HL-60/S4 treated with phorbol 12-myristate 13-acetate at 8.2 ng/mL for 4 days and 3 days (cell line): ENCODE measurements around the gene MTHFD1.

Experiments
- in situ Hi-C: fragments of 300-500 bp; cut with MboI; formaldehyde crosslinking; loops from 2 replicates; pipeline ENCODE4 v1.15.0; 2022; ENCODE audit warnings: low sequenced_read_pairs

Gene MTHFD1

DNA sequence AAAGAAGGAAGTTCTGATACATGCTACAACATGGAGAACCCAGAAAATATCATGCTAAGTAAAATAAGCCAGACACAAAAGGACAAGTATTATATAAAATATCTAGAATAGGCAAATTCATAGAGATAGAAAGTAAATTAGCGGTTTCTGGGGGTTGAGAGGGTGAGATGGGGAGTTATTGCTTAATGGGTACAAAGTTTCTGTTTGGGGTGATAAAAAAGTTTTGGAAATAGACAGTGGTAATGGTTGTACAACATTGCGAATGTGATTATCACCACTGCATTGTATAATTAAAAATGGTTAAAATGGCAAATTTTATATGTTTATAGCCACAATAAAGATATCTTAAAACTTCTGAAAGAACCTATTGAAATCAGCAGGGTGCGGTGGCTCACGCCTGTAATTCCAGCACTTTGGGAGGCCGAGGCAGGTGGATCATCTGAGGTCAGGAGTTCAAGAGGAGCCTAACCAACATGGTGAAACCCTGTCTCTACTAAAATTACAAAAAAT lies 100.5 kb downstream of the MTHFD1 start:
- in situ Hi-C loops = no loop called here

DNA sequence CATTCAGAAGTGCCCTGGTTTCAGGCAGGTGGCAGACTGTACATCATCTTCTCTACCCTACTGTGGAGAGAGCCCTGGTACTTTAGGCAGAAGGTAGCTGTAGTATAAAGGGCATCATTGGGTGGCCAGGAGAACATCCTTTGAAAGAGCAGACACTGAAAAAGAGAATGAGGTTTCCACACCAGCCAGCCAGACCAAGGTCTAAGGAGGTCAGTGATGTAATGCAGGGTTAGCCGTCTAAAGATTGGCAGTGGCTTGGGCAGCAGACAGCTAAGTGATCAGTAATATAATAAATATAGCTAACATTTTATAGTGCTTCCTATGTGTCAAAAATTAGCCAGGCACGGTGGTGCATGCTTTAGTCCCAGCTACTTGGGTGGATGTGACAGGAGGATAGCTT lies 103.5 kb downstream of the MTHFD1 start:
- in situ Hi-C loops = no loop called here

DNA sequence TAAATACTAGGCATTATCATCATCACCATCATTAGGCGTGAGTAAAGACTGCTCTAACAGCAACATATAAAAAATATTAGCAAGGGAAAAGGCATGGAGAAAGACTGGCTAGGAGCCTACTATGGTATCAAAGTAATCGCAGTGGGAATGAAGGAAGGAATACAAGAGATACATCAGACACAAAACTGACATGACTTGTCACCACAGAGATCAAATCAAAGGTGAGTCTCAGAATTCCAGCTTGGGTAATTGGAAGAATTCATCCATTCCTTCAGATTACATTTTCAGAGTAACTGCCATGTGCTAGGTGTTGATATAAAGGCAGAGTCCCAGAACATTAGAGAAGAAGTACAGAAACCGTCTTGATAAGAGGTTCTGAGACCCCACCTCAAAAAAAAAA lies 105.3 kb downstream of the MTHFD1 start:
- in situ Hi-C loops = no loop called here

DNA sequence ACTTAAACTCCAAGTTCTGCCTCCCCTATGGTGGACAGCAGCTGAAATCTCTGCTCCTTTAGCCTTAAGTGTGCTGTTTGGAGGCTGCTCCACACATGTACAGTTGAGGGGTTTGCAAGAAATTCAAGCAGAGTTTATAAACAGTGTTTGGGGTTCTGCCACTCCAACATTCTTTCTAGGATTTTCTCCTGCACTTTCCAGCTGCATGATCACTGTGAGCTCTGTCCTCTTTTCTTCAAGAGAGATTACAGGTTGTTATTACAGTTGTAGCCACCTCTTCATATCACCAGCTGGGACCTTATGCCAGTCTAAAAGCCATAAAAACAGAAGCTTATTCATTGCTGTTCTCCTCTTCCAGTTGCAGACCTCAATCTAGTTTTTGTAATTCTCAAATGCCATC lies 107.1 kb downstream of the MTHFD1 start:
- in situ Hi-C loops = no loop called here

DNA sequence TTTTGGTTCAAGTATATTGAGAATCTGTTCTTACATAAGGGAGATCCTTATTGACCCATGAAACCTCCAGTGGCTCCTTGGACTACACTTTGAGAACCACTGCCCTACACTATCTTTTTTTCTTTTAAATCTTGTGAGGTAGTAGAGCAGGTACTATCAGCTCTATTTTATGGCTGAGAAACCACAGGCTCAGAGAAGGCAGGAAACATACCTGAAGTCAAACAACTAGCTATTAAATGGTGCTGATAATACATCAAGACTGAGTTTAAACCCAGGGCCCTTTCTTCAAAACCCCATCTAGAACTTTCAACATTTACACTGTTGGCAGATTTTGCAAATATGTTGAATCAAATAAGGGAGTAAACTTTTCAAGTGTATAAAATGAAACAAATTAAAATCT lies 108.6 kb downstream of the MTHFD1 start:
- in situ Hi-C loops = no loop called here

DNA sequence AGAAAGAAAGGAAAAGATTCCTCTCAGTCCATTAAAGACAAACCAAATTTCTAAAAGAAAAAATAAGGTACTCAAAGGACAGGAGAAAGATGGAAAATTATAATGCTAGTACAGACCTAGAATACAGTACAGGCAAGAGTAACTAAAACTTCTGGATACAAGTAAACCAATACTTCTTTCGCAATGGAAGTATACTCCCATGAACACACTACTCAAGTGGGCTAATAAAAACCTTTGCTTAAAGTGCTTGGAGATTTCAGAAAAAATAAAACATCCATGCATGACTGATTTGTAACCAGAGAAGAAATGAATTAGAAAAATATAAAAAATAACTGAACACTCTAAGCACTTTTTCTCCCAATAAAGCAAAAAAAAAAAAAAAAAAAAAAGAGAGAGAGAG lies 111.9 kb downstream of the MTHFD1 start:
- in situ Hi-C loops = no loop called here

DNA sequence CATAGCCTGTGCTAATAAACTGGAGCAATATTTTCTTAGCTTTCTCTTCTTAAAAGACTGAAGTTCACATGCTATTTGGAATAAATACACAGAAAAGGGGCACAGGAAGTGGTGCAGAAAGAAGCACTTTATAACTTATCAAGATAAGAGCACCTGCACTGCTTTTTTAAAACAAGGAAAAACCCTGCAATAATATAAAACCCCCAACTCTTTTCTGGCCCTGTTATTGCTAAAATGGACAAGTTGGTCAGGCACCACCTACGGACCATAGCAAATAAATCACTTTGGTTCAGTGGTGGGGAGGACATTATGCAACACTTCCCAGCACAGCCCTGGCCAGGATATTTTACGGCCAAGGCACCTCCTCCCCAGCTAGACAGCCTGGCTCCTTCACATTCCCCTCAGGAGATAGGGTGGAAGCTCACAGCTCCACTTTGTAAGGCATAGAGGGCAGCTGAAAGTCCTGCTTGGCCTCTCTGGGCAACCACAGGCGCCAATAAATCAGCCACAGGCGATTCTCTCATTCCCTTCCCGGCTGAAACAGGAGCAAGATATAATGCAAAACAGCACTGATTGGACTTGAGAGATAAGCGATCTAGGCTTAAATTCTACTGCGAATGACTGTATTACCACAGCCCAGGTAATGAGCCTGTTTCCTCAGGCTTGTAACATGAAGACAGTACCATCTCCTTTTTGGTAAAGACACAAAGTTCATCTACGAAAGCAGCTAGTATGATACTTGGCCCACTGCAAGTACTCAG lies 113.4 kb downstream of the MTHFD1 start:
- in situ Hi-C loops = no loop called here

DNA sequence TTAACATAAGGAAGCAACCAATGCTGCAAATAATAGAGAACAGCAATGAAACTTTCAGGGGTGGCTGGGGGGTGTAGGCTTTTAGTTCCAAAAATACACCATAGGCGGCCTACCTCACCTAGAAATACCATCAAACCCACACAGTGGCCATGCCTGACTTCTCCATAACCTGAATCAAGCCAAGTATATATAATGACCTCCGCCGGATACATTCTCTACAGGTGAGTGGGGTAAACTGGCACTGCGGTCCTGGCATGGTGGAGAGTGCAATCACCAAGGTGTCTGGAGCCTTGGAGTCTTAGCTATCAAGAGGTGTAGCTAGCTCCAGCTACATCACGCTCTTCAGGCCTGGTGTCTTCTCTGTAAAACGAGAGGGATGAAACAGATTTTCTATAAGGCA lies 114.3 kb downstream of the MTHFD1 start:
- in situ Hi-C loops = no loop called here

DNA sequence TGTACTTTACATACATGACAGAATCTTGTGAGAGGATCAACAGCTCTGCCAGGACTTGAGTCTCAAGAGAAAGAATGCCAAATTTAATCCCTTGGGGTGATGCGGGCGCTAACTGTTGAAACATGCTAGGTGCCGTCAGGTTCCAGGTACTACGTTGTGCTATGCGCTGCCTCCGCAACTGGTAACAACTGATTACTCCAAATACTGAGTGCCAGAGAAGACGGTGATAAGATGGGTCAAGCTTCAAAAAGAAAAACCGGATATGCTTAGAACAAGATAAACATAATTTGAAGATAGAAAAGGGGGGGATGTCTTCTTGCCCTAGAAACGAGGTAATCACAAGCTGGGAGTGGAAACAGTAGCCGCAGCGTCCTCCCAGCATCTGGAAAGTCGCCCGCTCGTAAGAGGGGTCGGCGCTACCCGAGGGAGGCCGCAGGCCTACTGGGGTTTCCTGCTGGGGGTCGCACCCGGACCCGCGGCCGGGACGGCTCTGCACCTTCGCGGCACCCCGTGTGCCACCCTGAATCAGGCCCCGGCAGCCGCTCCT lies 114.8 kb downstream of the MTHFD1 start:
- in situ Hi-C loops = no loop called here

DNA sequence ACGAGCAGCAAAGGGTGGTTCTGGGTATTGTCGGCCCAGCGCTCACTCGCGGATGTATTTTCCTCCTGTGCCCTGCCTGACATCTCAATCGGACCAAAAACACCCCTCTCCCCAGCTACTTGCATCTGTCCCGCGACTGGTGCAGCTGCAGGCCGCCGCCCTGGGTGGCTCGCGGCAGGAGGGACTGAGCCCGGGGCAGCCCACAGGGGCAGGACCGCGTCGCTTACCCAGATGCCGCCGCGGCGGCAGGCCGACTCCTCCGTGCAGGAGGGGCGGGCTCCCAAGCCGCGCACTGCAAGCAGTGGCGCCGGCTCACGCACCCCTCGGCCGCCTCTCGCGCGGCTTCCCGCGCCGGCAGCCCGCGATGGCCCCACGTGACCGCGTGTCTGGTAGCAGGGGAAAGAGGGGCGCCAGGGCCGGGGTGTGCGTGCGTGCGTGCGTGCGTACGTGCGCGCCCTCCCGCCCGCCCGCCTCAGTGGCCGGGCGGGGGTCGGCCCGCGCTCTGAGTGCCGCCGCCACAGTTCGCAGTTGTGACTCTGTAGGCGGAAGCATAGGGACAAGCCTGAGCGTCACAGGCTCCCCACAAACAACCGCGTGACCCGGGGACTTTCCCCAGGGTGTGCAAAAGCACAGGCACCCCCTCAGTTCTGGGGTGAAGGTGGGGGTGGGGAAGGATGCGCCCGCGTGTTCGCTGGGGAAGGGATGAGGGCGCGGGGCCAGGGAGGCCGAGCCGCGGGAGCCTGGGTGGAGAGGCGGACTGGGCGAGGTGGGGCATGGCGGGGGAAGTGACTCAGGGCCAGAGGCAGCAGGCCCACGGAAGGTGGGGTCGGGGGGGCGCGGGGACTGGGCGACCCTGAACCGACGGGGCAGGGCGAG lies 115.5 kb downstream of the MTHFD1 start, which contains the start of gene ZBTB25:
ZBTB25 (minus strand) TSS at position 405 of the 876 bp plus-strand sequence. CDS start 13,305 bp downstream, outside the sequence.
- in situ Hi-C loops = no loop called here

DNA sequence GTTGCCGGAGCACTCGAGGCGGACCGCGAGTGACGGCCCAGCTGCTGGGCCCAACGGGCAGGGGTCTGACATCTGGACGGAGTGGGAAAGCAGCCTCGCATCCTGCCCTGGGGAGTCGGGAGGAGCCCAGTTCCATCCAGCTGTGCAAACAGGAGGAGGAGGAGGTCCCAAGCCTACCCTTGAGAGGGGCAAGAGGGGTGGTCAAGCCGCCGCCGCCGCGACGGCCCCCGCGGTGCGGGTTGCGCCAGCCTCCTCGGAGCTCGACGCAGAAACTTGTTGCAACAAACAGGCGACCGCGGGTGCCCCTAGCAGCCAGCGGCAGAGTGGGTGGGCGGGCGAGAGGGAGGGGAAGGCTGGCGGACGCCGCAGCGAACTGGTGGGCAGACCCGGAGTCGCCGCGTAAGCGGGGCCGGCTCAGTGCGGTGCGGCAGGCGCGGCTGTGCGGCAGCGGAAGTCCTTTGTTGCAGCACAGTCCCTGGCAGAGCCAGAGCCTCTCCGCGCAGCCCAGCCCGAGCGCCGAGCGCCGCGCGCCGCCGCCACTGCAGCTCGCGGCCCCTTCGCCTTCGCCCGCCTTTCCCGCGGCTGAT lies 116.2 kb downstream of the MTHFD1 start, which contains the start of gene ZBTB1:
ZBTB1 (plus strand) TSS at position 461 of the 587 bp plus-strand sequence. CDS start 16,735 bp downstream, outside the sequence.
- in situ Hi-C loops = no loop called here

DNA sequence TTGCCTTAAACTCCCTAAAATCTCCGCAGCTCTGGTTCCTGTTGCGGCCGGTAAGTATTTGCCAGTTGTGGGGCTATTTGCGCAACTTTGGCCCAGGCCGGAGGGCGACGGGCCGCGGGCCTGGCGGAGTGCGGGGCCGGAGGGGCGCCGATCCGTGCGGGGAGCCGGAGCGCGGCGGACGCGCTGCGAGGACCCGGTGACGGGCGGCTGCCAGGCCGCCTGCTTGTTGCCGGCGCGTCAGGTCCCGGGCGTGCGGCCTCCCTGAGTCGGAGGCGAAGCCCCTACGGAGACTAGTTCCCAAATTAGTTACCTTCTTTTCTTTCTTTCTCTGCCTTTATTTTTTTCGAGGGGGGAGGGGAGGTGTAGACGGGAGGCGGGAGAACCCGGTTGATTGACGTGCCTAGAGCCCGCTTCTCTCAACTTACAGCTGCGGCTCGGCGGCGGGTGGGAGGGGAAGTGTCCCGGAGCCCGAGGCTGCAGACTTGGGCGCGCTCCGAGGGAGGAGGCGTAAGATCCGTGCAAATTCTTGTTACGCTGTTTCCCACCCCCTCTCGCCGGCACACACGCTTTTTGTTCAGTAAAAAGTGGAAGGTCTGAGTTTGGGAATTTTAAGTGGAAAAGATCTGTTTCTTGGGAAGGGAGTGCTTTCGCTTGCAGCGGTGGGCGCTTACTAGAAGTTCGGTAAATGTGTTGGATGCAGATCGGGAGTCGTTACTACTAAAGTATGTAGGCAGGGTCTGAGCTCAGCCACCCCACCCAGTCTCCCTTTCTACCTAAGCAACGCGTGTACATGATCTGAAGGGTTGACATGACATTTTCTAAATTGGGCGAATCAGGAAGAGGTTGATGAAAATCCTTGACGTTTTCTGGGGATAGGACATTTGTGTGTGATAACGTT lies 117.0 kb downstream of the MTHFD1 start:
- in situ Hi-C loops = no loop called here

DNA sequence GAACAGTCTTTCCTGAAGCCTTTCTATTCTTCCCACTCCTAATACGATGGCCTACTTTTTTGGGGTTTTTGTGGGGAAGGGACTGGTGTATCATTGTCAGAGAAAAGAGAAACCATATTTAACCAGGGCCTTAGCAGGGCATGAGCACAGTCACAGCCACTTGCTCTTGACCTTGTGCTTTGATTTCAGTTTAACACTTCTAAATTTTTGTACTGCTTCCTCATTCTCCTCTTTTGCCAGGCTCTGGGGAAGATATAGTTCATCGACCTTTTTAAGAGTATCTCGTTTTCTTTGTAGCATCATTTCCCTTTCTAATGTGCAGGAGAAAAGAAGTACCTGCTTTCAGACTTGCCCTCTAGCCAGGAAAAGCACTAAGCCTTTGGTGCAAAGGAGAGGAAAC lies 118.6 kb downstream of the MTHFD1 start:
- in situ Hi-C loops = no loop called here

DNA sequence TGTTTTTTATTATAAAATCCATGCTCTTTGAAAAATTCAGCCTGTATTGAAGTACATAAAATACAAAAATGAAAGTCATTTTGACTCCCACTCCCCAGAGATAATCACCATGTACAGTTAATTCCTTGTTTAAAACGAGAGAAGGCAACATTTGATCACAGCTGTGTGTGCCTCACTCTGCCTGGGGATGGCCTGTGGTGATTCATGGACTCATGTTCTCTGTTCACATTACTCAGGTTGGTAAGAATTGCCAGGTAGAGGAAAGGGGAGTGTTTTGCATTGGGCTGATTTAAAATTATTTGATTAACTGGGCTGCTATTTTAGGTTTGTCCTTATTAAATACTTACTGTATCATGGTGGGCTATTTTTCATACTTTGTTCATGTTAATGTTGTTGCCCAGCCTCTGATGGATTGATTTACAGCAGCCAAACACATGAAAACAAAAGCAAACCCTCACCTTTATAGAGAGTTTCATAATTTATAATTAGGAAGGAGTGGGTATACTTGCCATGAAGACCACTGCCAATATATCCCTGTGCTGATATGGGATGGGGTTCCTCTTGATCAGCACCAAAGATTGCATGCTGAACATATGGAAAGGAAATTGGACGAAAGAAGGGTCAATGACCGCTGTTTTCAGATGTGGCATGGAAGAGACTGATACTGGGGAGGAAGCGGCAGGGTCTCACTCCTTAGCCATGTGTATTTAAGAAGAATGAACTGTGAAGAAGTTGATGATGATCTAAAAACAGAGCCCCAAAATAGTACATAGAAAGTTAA lies 119.4 kb downstream of the MTHFD1 start:
- in situ Hi-C loops = no loop called here

DNA sequence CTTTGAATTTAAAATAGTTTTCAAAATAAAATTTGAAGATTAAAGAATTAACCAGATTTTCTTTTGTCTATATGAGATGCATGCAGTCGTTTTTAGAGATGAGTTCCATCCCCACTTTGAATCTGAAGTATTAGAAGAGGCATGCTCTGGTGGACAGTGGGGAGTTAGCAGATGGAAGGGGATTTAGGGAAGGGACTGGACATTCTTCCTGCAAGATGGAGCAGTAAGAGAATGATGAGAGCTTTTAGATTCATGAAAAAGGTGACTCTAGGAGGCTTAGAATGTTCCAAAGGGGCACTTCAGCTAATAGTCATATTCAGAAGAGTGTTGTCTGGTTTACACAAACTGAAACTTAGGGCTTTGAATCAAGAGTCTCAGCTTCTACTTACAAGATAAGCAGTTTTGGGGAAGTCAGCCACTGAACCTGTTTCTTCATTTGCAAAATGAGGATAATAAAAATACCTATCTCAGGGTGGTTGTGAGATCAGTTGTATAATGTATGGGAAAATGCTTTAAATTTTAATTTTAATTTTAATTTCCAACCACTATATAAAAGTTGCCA lies 120.1 kb downstream of the MTHFD1 start:
- in situ Hi-C loops = no loop called here

DNA sequence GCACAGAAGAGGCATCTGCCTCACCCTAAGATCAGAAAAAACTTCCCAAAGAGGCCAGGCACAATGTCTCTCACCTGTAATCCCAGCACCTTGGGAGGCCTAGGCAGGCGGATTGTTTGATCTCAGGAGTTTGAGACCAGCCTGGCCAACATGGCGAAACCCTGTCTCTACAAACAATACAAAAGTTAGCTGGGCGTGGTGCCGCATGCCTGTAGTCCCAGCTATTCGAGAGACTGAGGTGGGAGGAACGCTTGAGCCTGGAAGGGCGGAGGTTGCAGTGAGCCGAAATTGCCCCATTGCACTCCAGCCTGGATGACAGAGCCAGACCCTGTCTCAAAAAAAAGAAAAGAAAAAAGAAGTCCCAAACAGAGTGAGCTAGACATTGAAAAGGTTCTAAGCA lies 120.9 kb downstream of the MTHFD1 start:
- in situ Hi-C loops = no loop called here
